Psoas muscle (tissue), 8 donors: Measurements from ENCODE around the gene DMRT2. TPM values are rescaled to one million over a fixed set of nuclear protein-coding genes. Genes with fewer than 3 reads are reported as not detected.

Experiments used
- ATAC-seq, 4 donors: fragments of 200-7000 bp; cut with Tn5 transposase; one replicate each; pipeline ENCODE4 v1.9.1; 2020; ENCODE audit warnings: moderate library complexity in 3 of 4, mild to moderate bottlenecking in 2 of 4
- DNase-seq, 2 donors: peaks; one replicate each; pipeline ENCODE4 v3.0.0-alpha.2; 2020
- H3K27ac ChIP-seq: fragments of 200-600 bp; one replicate; pipeline ENCODE4 v1.8.0; 2022
- H3K27me3 ChIP-seq, 3 donors: fragments of 200-600 bp in 1 of 3; one replicate each; pipeline versions ENCODE4 v1.6.1 to v1.8.0; 2013 to 2022; ENCODE audit warnings: low read length in 2 of 3, mild to moderate bottlenecking in 2 of 3, moderate library complexity in 1 of 3; ENCODE audit not compliant: insufficient read depth in 3 of 3
- H3K36me3 ChIP-seq, 2 donors: fragments of 200-600 bp in 1 of 2; one replicate each; pipeline versions ENCODE4 v1.6.1 to v1.8.0; 2013 to 2022; ENCODE audit warnings: low read depth in 1 of 2, mild to moderate bottlenecking in 1 of 2, moderate library complexity in 1 of 2; ENCODE audit not compliant: insufficient read depth in 1 of 2
- H3K4me1 ChIP-seq: fragments of 200-600 bp; one replicate; pipeline ENCODE4 v1.8.0; 2022
- H3K4me3 ChIP-seq: fragments of 200-600 bp; one replicate; pipeline ENCODE4 v1.8.0; 2022; ENCODE audit warnings: mild to moderate bottlenecking
- H3K9me3 ChIP-seq: fragments of 200-600 bp; one replicate; pipeline ENCODE4 v1.8.0; 2022
- WGBS, 3 donors: extraction: QIAGEN DNeasy Blood & Tissue Kit; methylation state at CpG; one replicate each; pipeline versions ENCODE4 v1.1.6 to v1.1.7; 2013; 5-methylcytosine and 5-hydroxymethylcytosine counted together
- intact Hi-C, 2 donors: fragments of 100-400 bp; cut with DNase I; formaldehyde crosslinking; loops; one replicate each; pipeline versions ENCODE4 v1.11.0 to v1.14.2; 2022
- polyA plus RNA-seq, 3 donors: library from polyadenylated mRNA; stranded (reverse); fragments of 200-250 nt; gene quantifications; one replicate each; pipeline ENCODE4 v1.2.3, GENCODE V29; 2013
- total RNA-seq, 4 donors: library from RNA; stranded (reverse); fragmentation: NEBNext Ultra II Directional in 2 of 4; extraction: Animal tissue kit (Norgen Biotek cat#: 25700) in 2 of 4; gene quantifications; one replicate each; pipeline versions ENCODE4 v1.2.1 to v1.2.4, GENCODE V29; 2021 to 2023
- TF ChIP-seq, protein P1 (sequence below): fragments of 200-600 bp; IDR thresholded peaks from one replicate; pipeline ENCODE4 v1.8.0; 2022; ENCODE audit warnings: antibody characterized with exemption
- donor health status: healthy with polysubstance abuse.
- donor health status: DM: no; HTN: no; CAD: no; lungs with moderate emphysema.
- donor health status: Bipolar disorder and iron deficiency.
- donor health status: healthy.
- donor health status: DM: yes; HTN: yes; CAD: no.
- donor health status: DM: no; HTN: no; CAD: no.
- donor health status: DM: no; HTN: no; CAD: no.
- donor health status: DM: yes; HTN: yes; CAD: no.

The DMRT2 gene
- total and polyA plus RNA-seq, 7 donors: 0.43 to 6.8 (median 1.9) TPM

DNA sequence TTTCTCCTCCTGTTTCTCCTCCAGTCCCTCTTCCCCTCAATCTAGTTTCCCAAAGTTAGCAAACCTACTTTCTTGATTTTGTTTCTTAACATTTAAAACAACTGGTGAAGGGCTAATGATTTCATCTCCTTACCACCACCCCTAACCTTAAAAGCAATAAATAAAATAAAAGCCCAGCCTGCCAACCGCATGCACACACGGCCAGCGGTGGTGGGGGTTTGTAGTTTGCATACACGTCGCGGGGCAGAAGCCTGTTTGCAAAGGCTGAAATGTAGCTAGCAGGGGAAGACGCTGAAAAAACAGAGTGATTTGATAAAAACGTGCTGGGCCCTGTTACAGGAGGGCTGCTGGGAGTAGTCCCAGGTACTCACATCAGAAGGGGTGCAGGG lies 1.9 kb upstream of the DMRT2 start:
- ATAC-seq (no peak), DNase-seq (no peak)
- peaks cover 0 to 74% (median 11%) of the 10 kb centered on the region in 3 donors for H3K27me3 ChIP-seq
- intact Hi-C loops: loop anchor here in 1 of 2 donors (10.0 kb wide), 1 partner anchor 967 kb away; the partner anchor contains the start of gene SMARCA2
- 21 to 39% (median 27%) methylated on average over 8 of the region's 8 CpGs for WGBS, 3 donors
- H3K36me3 ChIP-seq: no peaks in the 10 kb centered on the region
- no peak overlapping the region for H3K27ac ChIP-seq
- H3K4me3 ChIP-seq: peak overlapping the region; percentile 56
- no peaks in the 10 kb centered on the region for H3K9me3 ChIP-seq
- TF ChIP-seq, protein P1, sequence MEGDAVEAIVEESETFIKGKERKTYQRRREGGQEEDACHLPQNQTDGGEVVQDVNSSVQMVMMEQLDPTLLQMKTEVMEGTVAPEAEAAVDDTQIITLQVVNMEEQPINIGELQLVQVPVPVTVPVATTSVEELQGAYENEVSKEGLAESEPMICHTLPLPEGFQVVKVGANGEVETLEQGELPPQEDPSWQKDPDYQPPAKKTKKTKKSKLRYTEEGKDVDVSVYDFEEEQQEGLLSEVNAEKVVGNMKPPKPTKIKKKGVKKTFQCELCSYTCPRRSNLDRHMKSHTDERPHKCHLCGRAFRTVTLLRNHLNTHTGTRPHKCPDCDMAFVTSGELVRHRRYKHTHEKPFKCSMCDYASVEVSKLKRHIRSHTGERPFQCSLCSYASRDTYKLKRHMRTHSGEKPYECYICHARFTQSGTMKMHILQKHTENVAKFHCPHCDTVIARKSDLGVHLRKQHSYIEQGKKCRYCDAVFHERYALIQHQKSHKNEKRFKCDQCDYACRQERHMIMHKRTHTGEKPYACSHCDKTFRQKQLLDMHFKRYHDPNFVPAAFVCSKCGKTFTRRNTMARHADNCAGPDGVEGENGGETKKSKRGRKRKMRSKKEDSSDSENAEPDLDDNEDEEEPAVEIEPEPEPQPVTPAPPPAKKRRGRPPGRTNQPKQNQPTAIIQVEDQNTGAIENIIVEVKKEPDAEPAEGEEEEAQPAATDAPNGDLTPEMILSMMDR: no peak
- peaks cover 3% of the 10 kb centered on the region for H3K4me1 ChIP-seq

DNA sequence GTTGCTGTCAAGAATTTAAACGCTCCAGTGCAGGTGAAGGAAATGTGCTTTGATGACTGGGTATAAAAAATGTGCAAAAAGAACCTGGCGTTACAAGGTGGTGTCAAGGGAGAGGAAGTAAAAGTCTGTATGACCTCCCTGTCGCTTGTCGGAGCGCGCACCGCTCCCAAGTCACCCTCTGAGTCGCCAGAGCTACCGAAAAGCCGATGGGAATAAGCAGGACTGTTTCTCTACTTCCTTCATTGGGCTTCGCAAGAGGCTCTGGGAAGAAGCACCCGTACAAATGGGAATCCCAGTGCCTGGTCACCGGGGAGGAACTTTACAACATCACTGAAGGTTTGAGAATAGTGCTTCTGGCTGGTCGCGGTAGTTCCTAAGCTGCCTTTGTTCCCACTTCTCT lies 1.3 kb upstream of the DMRT2 start:
- no peak for DNase-seq
- no peaks in the 10 kb centered on the region for H3K9me3 ChIP-seq
- H3K4me3 ChIP-seq: no peak overlapping the region
- intact Hi-C loops: loop anchor here in 1 of 2 donors (10.0 kb wide), 1 partner anchor 966 kb away; the partner anchor contains the start of gene SMARCA2
- H3K27me3 ChIP-seq: peaks cover 0 to 74% (median 11%) of the 10 kb centered on the region in 3 donors
- H3K4me1 ChIP-seq: peaks cover 3% of the 10 kb centered on the region
- no peak for ATAC-seq
- WGBS, 3 donors: 46 to 69% (median 55%) methylated on average over 15 of the region's 15 CpGs
- H3K27ac ChIP-seq: no peak overlapping the region
- TF ChIP-seq, protein P1: no peak
- H3K36me3 ChIP-seq: no peaks in the 10 kb centered on the region

DNA sequence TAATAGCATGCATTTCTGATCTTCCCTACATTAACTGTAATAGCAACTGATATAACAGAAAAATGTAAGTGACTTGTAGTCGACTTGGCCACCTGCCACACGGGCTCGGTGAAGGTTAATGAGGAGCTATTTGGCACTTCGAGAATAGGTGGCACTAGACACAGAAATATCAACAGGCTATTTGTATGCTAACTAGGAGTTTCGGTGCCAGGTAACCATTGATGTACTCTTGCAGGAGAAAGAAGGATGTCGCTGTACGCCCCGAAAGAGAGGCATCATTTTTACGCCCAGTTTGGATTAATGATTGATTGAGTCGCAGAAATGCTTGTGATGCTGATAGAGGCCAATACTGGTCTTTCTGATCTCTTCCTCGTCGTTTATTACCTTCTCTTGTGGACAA lies 516 bp upstream of the DMRT2 start:
- DNase-seq (peak in 1 of 2 donors; percentile 58), ATAC-seq (no peak)
- Histone ChIP-seq H3K27ac (no peak overlapping the region), H3K27me3 (peaks cover 0 to 74% (median 11%) of the 10 kb centered on the region in 3 donors), H3K4me1 (peaks cover 3% of the 10 kb centered on the region), H3K4me3 (peak overlapping the region; percentile 64), H3K9me3 (no peaks in the 10 kb centered on the region), H3K36me3 (no peaks in the 10 kb centered on the region)
- 4 to 11% (median 7%) methylated on average over 12 of the region's 12 CpGs for WGBS, 3 donors
- intact Hi-C loops: loop anchor here in 1 of 2 donors (10.0 kb wide), 1 partner anchor 965 kb away; the partner anchor contains the start of gene SMARCA2
- TF ChIP-seq, protein P1: no peak

DNA sequence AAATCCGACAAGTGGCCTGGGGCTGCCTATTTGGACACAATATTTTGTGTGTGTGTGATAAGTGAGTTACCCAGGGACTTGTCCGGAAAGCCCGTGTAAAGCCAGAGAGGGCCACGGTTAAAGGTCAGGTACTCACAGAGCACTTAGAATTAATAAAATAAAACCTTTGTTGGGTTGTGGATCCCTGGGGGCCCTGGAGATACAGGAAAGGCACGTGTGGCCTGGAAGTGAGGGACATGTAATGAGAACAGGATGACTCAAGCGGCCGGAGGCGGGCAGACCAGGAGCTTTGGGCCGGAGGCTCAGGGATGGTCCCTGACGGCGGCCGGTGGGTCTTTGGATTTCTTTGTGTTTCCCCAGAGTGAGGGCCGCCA lies 1.0 kb downstream of the DMRT2 start:
- Histone ChIP-seq H3K27ac (peak overlapping the region; percentile 43), H3K4me3 (peak overlapping the region; percentile 64), H3K9me3 (no peaks in the 10 kb centered on the region), H3K4me1 (peaks cover 3% of the 10 kb centered on the region), H3K36me3 (no peaks in the 10 kb centered on the region), H3K27me3 (peaks cover 0 to 73% (median 8%) of the 10 kb centered on the region in 3 donors)
- 23 to 41% (median 23%) methylated on average over 12 to 13 of the region's 13 CpGs for WGBS, 3 donors
- TF ChIP-seq, protein P1: no peak
- ATAC-seq (no peak), DNase-seq (peak; percentile 43 to 61)
- intact Hi-C loops: no loop called here
